ENCODE measurements around the gene GATA1.

The GATA1 gene

GRCh38 chrX:48785540-48786214 lies 713 bp upstream of the GATA1 start:
- DNase-seq: no peak

GRCh38 chrX:48786825-48787504 lies 575 bp downstream of the GATA1 start:
- no peak for DNase-seq

GRCh38 chrX:48787505-48788443 lies 1.4 kb downstream of the GATA1 start:
- no peak for DNase-seq

GRCh38 chrX:48789366-48790220 lies 3.2 kb downstream of the GATA1 start:
- DNase-seq: no peak

- no peak for DNase-seq
Measured at GRCh38 chrX:48790477-48790876, 4.1 kb downstream of the GATA1 start.

GRCh38 chrX:48791063-48791820 lies 4.9 kb downstream of the GATA1 start:
- DNase-seq: no peak

GRCh38 chrX:48792219-48792618 lies 5.8 kb downstream of the GATA1 start:
- no peak for DNase-seq

- no peak for DNase-seq
Measured at GRCh38 chrX:48793935-48794334, 7.5 kb downstream of the GATA1 start.

- no peak for DNase-seq
Measured at GRCh38 chrX:48794340-48794910, 8.0 kb downstream of the GATA1 start.

- DNase-seq: no peak
Measured at GRCh38 chrX:48794911-48795515, 8.6 kb downstream of the GATA1 start.

- DNase-seq: no peak
Measured at GRCh38 chrX:48798318-48798717, 11.9 kb downstream of the GATA1 start.

- DNase-seq: no peak
Measured at GRCh38 chrX:48800574-48801279, 14.3 kb downstream of the GATA1 start.

- DNase-seq: peak; percentile 89
Measured at GRCh38 chrX:48801280-48802088, 15.1 kb downstream of the GATA1 start, which contains the start of gene HDAC6. Gene HDAC6, plus strand, starts transcription at chrX:48802067. Its CDS starts 626 bp downstream, at chrX:48802693.

GRCh38 chrX:48802089-48802904 lies 15.9 kb downstream of the GATA1 start:
- peak; percentile 27 for DNase-seq

GRCh38 chrX:48802905-48803200 lies 16.5 kb downstream of the GATA1 start:
- no peak for DNase-seq

GRCh38 chrX:48806081-48806480 lies 19.7 kb downstream of the GATA1 start:
- no peak for DNase-seq

GRCh38 chrX:48813644-48814043 lies 27.3 kb downstream of the GATA1 start:
- no peak for DNase-seq

- DNase-seq: no peak
Measured at GRCh38 chrX:48814722-48815121, 28.3 kb downstream of the GATA1 start.

GRCh38 chrX:48815266-48815665 lies 28.9 kb downstream of the GATA1 start:
- DNase-seq: no peak

Measured in effector CD4-positive, alpha-beta T cell (primary cell).